ENCODE results near the gene MARCO. TPM values are rescaled to one million over a fixed set of nuclear protein-coding genes. Genes with fewer than 3 reads are reported as not detected.

Gene MARCO
- total RNA-seq, 2 donors from 2014 or later, result not detected

- H3K27me3 Mint-ChIP-seq (ENCODE audit: insufficient read depth), result peaks cover 35% of the 10 kb centered on the region
- WGBS, 2 experiments (ENCODE audit: insufficient coverage in 1 of 2, insufficient read length in 1 of 2), result 91 to 100% methylated on average over 1 of the region's 1 CpG
- Histone ChIP-seq H3K9me3 (ENCODE audit: control insufficient read depth, low read length) (no peaks in the 10 kb centered on the region), H3K36me3 (ENCODE audit: control insufficient read depth, insufficient read depth, low read length) (no peaks in the 10 kb centered on the region), H3K4me1 (ENCODE audit: control insufficient read depth, insufficient read depth, low read length) (no peaks in the 10 kb centered on the region), H3K4me3 (ENCODE audit: low read length) (no peak overlapping the region), H3K27me3 (ENCODE audit: control insufficient read depth, insufficient read depth, low read length, poor library complexity, severe bottlenecking) (peaks cover 30% of the 10 kb centered on the region), H3K9ac (ENCODE audit: extremely low read depth, low read length, poor library complexity, severe bottlenecking) (no peak overlapping the region), H3K27ac (ENCODE audit: low read depth, low read length) (no peak overlapping the region)
- no peak for DNase-seq
- H3K4me1 Mint-ChIP-seq, result no peaks in the 10 kb centered on the region
- no peak overlapping the region for H3K4me3 Mint-ChIP-seq
- no peaks in the 10 kb centered on the region for H3K36me3 Mint-ChIP-seq (ENCODE audit: low read depth)
- H3K27ac Mint-ChIP-seq, result no peak overlapping the region
- TF ChIP-seq CTCF (conservative IDR thresholded peaks at IDR 0.05), result no peak
- H3K9me3 Mint-ChIP-seq, result no peaks in the 10 kb centered on the region
Measured at GRCh38 chr2:118991554-118991953, 49.6 kb downstream of the MARCO start.

GRCh38 chr2:118992740-118993391 lies 50.9 kb downstream of the MARCO start:
- Histone ChIP-seq H3K4me1 (ENCODE audit: control insufficient read depth, insufficient read depth, low read length) (no peaks in the 10 kb centered on the region), H3K4me3 (ENCODE audit: low read length) (no peak overlapping the region), H3K9me3 (ENCODE audit: control insufficient read depth, low read length) (no peaks in the 10 kb centered on the region), H3K27me3 (ENCODE audit: control insufficient read depth, insufficient read depth, low read length, poor library complexity, severe bottlenecking) (peaks cover 19% of the 10 kb centered on the region), H3K36me3 (ENCODE audit: control insufficient read depth, insufficient read depth, low read length) (no peaks in the 10 kb centered on the region), H3K9ac (ENCODE audit: extremely low read depth, low read length, poor library complexity, severe bottlenecking) (no peak overlapping the region), H3K27ac (ENCODE audit: low read depth, low read length) (no peak overlapping the region)
- H3K4me3 Mint-ChIP-seq, result no peak overlapping the region
- H3K9me3 Mint-ChIP-seq, result peaks cover 3% of the 10 kb centered on the region
- H3K36me3 Mint-ChIP-seq (ENCODE audit: low read depth), result no peaks in the 10 kb centered on the region
- no peak for TF ChIP-seq CTCF (conservative IDR thresholded peaks at IDR 0.05)
- no peak overlapping the region for H3K27ac Mint-ChIP-seq
- peaks cover 26% of the 10 kb centered on the region for H3K27me3 Mint-ChIP-seq (ENCODE audit: insufficient read depth)
- 90 to 94% methylated on average over 6 to 13 of the region's 13 CpGs for WGBS, 2 experiments (ENCODE audit: insufficient coverage in 1 of 2, insufficient read length in 1 of 2)
- DNase-seq, result no peak
- no peaks in the 10 kb centered on the region for H3K4me1 Mint-ChIP-seq

GRCh38 chr2:118993392-118993752 lies 51.4 kb downstream of the MARCO start:
- no peaks in the 10 kb centered on the region for H3K4me1 Mint-ChIP-seq
- peaks cover 24% of the 10 kb centered on the region for H3K27me3 Mint-ChIP-seq (ENCODE audit: insufficient read depth)
- no peak overlapping the region for H3K4me3 Mint-ChIP-seq
- WGBS, 2 experiments (ENCODE audit: insufficient coverage in 1 of 2, insufficient read length in 1 of 2), result 91 to 92% methylated on average over 4 of the region's 4 CpGs
- Histone ChIP-seq H3K4me3 (ENCODE audit: low read length) (no peak overlapping the region), H3K4me1 (ENCODE audit: control insufficient read depth, insufficient read depth, low read length) (no peaks in the 10 kb centered on the region), H3K27ac (ENCODE audit: low read depth, low read length) (no peak overlapping the region), H3K36me3 (ENCODE audit: control insufficient read depth, insufficient read depth, low read length) (no peaks in the 10 kb centered on the region), H3K9ac (ENCODE audit: extremely low read depth, low read length, poor library complexity, severe bottlenecking) (no peak overlapping the region), H3K9me3 (ENCODE audit: control insufficient read depth, low read length) (no peaks in the 10 kb centered on the region), H3K27me3 (ENCODE audit: control insufficient read depth, insufficient read depth, low read length, poor library complexity, severe bottlenecking) (peaks cover 14% of the 10 kb centered on the region)
- peaks cover 5% of the 10 kb centered on the region for H3K9me3 Mint-ChIP-seq
- no peak for DNase-seq
- TF ChIP-seq CTCF (conservative IDR thresholded peaks at IDR 0.05), result no peak
- H3K27ac Mint-ChIP-seq, result no peak overlapping the region
- no peaks in the 10 kb centered on the region for H3K36me3 Mint-ChIP-seq (ENCODE audit: low read depth)

All from endodermal cell (in vitro differentiated cells).